Measurements from ENCODE around the gene PRR12.

DNA sequence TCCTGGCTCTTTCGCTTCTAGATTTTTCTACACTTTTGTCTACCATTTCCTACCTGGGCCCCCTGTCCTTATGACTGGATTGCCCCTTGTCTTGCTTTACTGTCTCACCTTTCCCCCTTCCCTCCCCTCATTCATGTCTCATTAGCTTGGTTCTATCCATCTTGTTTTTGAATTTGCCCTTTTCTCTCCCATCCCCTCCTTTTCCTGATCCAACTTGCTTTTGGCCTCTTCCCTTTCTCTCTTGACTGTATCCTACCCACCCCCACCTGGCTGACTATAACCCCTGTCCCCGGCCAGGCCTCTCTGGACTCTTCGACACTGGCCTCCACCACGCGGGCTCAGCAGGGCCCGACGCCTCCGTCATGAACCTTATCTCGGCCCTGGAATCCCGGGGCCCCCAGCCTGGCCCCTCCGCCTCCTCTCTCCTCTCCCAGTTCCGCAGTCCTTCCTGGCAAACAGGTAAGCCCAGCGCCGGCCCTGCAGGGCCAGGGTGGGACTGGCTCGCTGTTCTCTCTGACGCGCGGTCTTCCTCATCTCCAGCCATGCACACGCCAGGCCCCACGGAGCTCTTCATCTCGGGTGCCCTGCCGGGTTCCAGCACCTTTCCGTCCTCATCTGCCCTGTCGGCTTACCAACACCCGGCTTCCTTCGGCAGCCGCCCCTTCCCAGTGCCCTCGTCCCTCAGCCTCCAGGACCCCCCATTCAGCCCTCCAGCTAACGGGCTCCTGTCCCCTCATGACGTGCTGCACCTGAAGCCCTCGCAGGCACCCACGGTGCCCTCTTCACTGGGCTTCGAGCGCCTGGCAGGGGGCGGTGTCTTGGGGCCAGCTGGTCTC, 3.4 kb downstream of the PRR12 start:
- no peak for TF ChIP-seq CTCF (IDR thresholded peaks at IDR 0.05)
- no peak for TF ChIP-seq POLR2A (IDR thresholded peaks at IDR 0.05)
